SU-DHL-6 (cell line): ENCODE data around the gene HARBI1.

Experiments
- H2AFZ ChIP-seq: fragments of 200-600 bp; sonication (generic); 2 replicates; pipeline ENCODE4 v1.6.1; 2014; ENCODE audit warnings: low read depth, mild to moderate bottlenecking, moderate library complexity, mixed read lengths, antibody characterized with exemption, low read length; ENCODE audit not compliant: severe bottlenecking
- H3F3A ChIP-seq: fragments of 200-600 bp; shearing (Covaris generic); 2 replicates; pipeline ENCODE4 v1.6.0; 2016; ENCODE audit warnings: antibody characterized with exemption, mild to moderate bottlenecking; ENCODE audit not compliant: insufficient read depth
- H3K27ac ChIP-seq: fragments of 200-600 bp; sonication (generic); 2 replicates; pipeline ENCODE4 v1.5.1; 2016; ENCODE audit warnings: low read depth, mild to moderate bottlenecking, low read length, moderate library complexity, mixed read lengths
- H3K27me3 ChIP-seq: fragments of 200-600 bp; sonication (generic), shearing (Covaris generic); 2 replicates; pipeline ENCODE4 v1.6.0; 2014; ENCODE audit warnings: mild to moderate bottlenecking, low read length
- H3K36me3 ChIP-seq: fragments of 200-600 bp; sonication (generic); 2 replicates; pipeline ENCODE4 v1.6.1; 2014; ENCODE audit warnings: mild to moderate bottlenecking, low read length, mixed read lengths
- H3K4me2 ChIP-seq: fragments of 300-600, 200-600 bp; shearing (Covaris generic), sonication (generic); 2 replicates; pipeline ENCODE4 v1.6.0; 2014; ENCODE audit warnings: low read length, low read depth, mild to moderate bottlenecking; ENCODE audit not compliant: poor library complexity, severe bottlenecking
- H3K4me3 ChIP-seq: fragments of 200-600 bp; sonication (generic); 2 replicates; pipeline ENCODE4 v1.5.1; 2014; ENCODE audit warnings: antibody characterized with exemption, low read length, mild to moderate bottlenecking, mixed read lengths; ENCODE audit not compliant: insufficient read depth, poor library complexity, severe bottlenecking
- H3K79me2 ChIP-seq: fragments of 200-600 bp; sonication (generic); 2 replicates; pipeline ENCODE4 v1.6.1; 2014; ENCODE audit warnings: mild to moderate bottlenecking, low read length, moderate library complexity; ENCODE audit not compliant: insufficient read depth
- H3K9ac ChIP-seq: fragments of 200-600 bp; sonication (generic); 2 replicates; pipeline ENCODE4 v1.7.0; 2014; ENCODE audit warnings: mild to moderate bottlenecking, low read length
- H3K9me2 ChIP-seq: fragments of 200-600 bp; sonication (generic); replicated peaks from 2 replicates; pipeline ENCODE4 v1.6.1; 2014; ENCODE audit warnings: low read length; ENCODE audit not compliant: insufficient read depth
- H3K9me3 ChIP-seq: fragments of 200-600 bp; sonication (generic); 2 replicates; pipeline ENCODE4 v1.6.1; 2014; ENCODE audit warnings: low read length, mixed read lengths; ENCODE audit not compliant: insufficient read depth
- H4K20me1 ChIP-seq: fragments of 200-600 bp; sonication (generic); 2 replicates; pipeline ENCODE4 v1.6.1; 2014; ENCODE audit warnings: low read depth, mild to moderate bottlenecking, antibody characterized with exemption, low read length, moderate library complexity, mixed read lengths
- EZH2phosphoT487 ChIP-seq: fragments of 200-600 bp; sonication (generic), shearing (Covaris generic); conservative IDR thresholded peaks from 2 replicates; pipeline ENCODE4 v1.6.1; 2018; ENCODE audit warnings: mild to moderate bottlenecking, antibody characterized with exemption, low read length, moderate library complexity, mixed read lengths
- TF ChIP-seq, protein P1 (sequence below): fragments of 200-600 bp; sonication (generic); IDR thresholded peaks from one replicate; pipeline ENCODE4 v1.5.1; 2017; ENCODE audit warnings: antibody characterized with exemption, mild to moderate bottlenecking, low read length, moderate library complexity; ENCODE audit not compliant: insufficient read depth, poor library complexity, severe bottlenecking

The HARBI1 gene

DNA sequence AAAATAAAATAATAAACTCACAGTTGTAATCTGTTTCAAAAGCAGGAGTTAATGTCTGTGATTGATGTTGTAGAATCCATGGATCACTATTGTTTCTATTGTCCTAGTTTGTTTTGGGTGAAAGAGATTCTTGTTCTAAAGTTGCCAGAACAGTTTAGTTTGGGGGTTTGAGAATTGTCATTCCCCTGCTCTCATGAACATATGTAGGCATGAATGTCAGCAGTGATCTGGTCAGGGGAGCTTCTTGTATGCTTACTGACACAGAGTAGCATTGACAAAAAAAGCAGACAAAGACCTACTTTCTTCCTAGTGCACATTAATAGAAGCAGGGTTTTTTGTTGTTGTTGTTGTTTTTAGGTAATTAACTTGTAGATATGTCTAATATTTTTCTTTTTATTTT is 44.8 kb upstream of the HARBI1 start:
- H3K9me2 ChIP-seq: no peaks in the 10 kb centered on the region
- no peak for TF ChIP-seq EZH2phosphoT487
- TF ChIP-seq, protein P1, sequence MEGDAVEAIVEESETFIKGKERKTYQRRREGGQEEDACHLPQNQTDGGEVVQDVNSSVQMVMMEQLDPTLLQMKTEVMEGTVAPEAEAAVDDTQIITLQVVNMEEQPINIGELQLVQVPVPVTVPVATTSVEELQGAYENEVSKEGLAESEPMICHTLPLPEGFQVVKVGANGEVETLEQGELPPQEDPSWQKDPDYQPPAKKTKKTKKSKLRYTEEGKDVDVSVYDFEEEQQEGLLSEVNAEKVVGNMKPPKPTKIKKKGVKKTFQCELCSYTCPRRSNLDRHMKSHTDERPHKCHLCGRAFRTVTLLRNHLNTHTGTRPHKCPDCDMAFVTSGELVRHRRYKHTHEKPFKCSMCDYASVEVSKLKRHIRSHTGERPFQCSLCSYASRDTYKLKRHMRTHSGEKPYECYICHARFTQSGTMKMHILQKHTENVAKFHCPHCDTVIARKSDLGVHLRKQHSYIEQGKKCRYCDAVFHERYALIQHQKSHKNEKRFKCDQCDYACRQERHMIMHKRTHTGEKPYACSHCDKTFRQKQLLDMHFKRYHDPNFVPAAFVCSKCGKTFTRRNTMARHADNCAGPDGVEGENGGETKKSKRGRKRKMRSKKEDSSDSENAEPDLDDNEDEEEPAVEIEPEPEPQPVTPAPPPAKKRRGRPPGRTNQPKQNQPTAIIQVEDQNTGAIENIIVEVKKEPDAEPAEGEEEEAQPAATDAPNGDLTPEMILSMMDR: no peak
- H3K9ac ChIP-seq: no peak overlapping the region
- no peaks in the 10 kb centered on the region for H3F3A ChIP-seq
- H3K36me3 ChIP-seq: no peaks in the 10 kb centered on the region; the same call in 1 of the 2 replicates
- no peaks in the 10 kb centered on the region for H3K27me3 ChIP-seq
- H3K4me3 ChIP-seq: no peak overlapping the region
- H3K79me2 ChIP-seq: no peaks in the 10 kb centered on the region
- no peaks in the 10 kb centered on the region for H4K20me1 ChIP-seq
- H3K27ac ChIP-seq: no peak overlapping the region
- no peaks in the 10 kb centered on the region for H3K9me3 ChIP-seq
- H2AFZ ChIP-seq: no peak overlapping the region
- H3K4me2 ChIP-seq: no peak overlapping the region

DNA sequence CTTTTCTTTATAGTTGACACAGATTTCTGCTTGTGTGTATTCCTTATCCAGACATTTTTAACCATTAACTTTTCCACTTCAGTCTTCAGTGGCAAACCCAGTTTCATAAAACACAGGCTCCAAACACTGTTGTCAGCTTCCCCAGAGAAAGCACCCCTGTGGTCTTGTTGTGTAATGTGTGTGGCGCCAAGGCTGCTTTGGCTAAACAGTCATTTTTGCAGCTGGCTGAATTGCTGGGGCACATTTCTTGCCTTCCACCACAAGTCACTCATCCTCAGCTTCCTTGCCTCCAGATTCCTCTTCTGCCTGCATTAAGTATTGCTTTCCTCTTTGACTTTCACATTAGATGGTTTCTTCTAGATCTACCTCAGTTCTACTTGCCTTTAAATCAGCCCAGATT is 42.9 kb upstream of the HARBI1 start:
- H3K36me3 ChIP-seq: peaks cover 8% of the 10 kb centered on the region
- H3K79me2 ChIP-seq: no peaks in the 10 kb centered on the region
- no peak overlapping the region for H3K4me3 ChIP-seq
- no peaks in the 10 kb centered on the region for H3F3A ChIP-seq
- H3K27ac ChIP-seq: no peak overlapping the region
- no peaks in the 10 kb centered on the region for H3K27me3 ChIP-seq
- no peaks in the 10 kb centered on the region for H4K20me1 ChIP-seq
- no peak overlapping the region for H2AFZ ChIP-seq
- TF ChIP-seq EZH2phosphoT487: no peak
- TF ChIP-seq, protein P1: no peak
- H3K9ac ChIP-seq: no peak overlapping the region
- H3K9me3 ChIP-seq: no peaks in the 10 kb centered on the region
- H3K9me2 ChIP-seq: no peaks in the 10 kb centered on the region
- no peak overlapping the region for H3K4me2 ChIP-seq

DNA sequence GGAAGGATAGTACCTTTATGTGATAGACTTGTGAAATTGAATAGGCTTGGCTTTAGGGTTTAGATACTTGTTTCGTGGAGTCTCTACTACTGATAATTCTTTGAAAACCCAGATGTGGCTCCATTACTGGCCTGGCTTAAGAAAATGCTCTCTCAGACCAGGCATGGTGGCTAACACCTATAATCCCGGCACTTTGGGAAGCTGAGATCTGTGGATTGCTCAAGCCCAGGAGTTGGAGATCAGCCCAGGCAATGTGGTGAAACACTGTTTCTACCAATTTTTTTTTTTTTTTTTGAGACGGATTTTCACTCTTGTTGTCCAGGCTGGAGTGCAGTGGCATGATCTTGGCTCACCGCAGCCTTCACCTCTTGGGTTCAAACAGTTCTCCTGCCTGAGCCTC is 41.2 kb upstream of the HARBI1 start:
- Histone ChIP-seq H3K27ac (no peak overlapping the region), H3F3A (no peaks in the 10 kb centered on the region), H3K27me3 (no peaks in the 10 kb centered on the region), H4K20me1 (no peaks in the 10 kb centered on the region), H3K9me3 (no peaks in the 10 kb centered on the region), H3K9ac (no peak overlapping the region), H3K4me3 (no peak overlapping the region), H2AFZ (no peak overlapping the region), H3K36me3 (peaks cover 8% of the 10 kb centered on the region), H3K4me2 (no peak overlapping the region), H3K79me2 (no peaks in the 10 kb centered on the region), H3K9me2 (no peaks in the 10 kb centered on the region)
- no peak for TF ChIP-seq EZH2phosphoT487
- TF ChIP-seq, protein P1: no peak
